CD4-positive, alpha-beta T cell treated with Interleukin-4 for 4 hours (primary cell): ENCODE data around the gene RABIF.

Experiments used
- DNase-seq: peaks from one replicate; pipeline ENCODE4 v3.0.0-alpha.2; 2020

RABIF gene

GRCh38 chr1:202871367-202871766 is 17.6 kb downstream of the RABIF start:
- no peak for DNase-seq

- no peak for DNase-seq
Measured at GRCh38 chr1:202862679-202863560, 26.0 kb downstream of the RABIF start.

DNA sequence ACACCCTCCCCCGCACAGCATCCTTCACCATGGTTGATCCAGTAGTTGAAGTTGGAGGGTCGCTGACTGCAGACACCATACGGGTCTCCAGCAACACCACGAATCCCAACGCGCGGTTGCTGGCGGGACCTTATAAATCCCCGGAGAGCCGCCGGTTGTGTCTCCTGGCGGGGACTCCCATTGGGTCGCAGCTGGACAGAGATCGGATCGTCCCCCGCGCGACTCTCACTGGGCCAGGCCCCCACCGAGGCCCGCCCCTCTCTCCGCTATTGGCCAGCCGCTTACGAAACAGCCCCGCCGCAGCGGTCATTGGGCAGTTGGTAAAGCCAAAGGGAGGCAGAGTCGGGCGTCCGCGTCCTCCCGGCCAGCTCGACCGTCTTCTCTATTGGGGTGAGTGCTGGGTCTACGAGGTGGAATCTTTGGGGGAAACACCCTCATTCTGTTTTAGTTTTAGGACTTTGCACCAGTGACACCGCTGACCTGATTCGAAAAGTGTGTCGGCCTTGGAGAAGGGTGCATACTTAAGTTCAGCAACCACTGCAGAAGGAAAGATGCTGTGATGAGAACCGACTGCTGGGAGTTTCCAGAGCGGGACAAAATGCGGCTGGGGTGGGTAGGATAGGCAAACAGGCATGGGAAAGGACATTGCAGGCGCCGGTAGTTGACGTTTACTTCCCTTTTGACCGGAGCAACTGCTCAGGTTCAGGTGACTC is 27.4 kb downstream of the RABIF start:
- DNase-seq = peak; percentile 17

DNA sequence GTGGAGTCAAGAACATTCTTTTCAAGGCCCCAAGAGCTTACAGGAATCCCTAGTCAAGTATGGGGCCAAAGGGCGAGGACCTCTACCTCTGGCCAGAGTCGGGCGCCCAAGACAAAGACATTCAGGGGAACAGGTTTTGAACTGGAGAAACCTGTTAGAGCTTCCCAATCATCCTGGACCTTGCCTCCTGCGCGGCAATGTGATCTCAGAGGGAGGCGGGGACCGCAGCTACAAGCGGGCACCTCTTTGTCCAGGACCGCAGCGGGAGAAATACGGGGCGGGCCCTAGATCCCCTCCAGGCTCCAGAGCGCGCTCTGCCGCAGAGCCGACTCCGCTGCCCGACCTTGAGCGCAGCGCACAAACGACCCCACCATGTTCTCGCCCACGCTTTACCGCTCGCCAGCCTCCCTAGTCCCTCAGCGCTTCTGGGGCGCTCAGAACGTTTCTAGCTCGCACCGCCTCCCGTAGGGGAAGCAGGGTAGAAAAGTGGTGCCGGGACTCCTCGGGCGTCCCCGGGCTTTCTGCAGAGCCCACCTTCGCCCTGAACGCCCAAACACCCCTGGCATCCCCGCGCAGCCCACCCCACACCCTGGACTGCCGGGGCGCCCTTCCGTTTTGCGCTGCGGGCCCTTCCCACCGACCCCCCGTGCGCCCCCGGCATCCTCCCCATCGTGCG is 28.1 kb downstream of the RABIF start:
- DNase-seq = no peak

GRCh38 chr1:202858789-202859414 is 30.0 kb downstream of the RABIF start:
- DNase-seq = no peak

- no peak for DNase-seq
Measured at GRCh38 chr1:202858331-202858730, 30.6 kb downstream of the RABIF start.

DNA sequence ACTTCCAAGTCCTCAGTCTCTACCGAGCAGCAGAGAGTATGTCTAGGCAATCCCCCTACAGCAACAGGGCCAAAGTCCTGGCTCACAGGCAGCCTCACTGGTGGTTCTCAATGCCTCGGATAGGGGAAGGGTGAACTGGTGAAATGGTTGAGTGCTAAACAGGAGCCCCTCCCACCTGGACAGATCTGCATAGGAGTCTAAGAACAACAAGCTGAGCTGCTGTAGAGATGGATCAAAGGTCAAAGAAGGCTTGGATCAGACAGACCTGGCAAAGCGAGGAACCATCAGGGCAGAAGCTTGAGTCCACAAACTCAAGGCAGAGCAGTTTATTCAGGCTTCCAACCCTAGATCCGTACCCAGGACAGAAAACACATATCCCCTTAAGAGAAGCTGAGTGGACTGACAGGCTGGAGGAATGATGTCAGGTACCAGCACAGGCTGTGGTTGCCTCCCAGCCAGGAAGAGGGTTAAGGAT is 31.8 kb downstream of the RABIF start:
- DNase-seq = no peak

- no peak for DNase-seq
Measured at GRCh38 chr1:202856014-202856413, 32.9 kb downstream of the RABIF start.

- DNase-seq = no peak
Measured at GRCh38 chr1:202854787-202855186, 34.2 kb downstream of the RABIF start.

DNA sequence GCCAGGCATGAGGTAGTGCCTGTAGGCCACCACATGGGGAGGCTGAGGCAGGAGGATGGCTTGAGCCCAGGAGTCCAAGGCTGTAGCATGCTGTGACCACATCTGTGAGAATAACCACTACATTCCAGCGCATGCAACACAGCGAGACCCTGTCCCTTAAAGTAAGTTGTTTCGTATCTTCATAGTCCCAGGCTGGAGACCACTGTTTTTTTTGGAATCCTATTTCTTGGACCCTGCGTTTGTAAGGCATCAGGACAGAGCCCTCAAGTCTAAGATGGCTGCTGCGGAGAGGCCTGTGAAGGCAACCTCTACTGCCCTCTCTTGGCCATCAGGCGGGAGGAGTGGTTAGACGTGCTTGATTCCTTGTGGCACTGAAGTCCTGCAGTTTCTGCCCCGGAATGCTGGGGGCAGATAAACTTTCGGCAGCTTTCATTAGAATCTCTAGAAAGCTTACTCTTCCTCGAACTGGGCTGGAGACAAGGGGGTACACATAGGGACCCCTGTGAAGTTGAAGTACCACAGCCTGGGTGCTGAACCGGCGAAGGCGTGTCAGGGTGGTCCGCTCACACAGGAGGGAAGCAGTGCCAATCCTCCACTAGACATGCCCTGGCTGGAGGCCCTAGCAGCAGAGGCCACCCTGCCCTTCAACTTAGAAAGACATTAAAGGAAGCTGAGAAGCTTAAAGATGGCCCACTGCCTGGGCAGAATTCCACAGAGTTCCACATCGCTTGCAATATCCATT is 36.6 kb downstream of the RABIF start:
- peak; percentile 33 for DNase-seq

DNA sequence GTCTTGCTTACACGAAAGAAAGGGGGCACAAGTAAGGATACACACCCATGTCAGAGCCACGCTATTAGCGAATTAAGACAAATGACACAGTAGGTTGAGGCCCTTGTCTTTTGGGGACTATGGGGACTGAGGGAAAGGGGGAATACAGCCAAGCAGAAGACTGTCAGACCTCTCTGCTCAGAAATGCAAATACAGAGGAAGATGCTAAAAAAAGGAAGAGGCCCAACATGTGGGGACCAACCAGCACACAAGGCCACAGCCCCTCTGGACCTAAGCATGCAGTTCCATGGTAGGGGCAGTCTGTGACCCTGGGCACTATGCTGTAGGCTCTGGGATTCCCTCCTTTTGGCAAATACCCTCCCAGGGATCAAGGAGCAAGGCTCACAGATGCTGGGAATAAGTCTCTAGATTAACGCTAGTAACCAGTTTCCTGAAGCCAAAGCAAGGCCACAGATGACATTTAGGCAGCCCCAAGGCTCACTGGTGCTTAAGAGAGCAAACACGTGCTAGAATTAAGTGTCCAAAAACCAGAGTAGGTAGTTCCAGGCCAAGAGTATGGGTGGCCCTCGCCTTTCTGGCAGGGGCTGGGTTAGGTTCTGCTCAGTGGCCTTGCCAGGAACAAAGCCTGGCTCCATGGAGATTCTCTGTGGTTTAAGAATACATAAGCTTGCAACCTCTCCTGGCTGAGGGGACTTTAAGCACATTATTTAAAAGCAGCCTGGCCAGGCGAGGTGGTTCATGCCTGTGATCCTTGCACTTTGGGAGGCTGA is 38.2 kb downstream of the RABIF start:
- DNase-seq = no peak

- DNase-seq = no peak
Measured at GRCh38 chr1:202848191-202848542, 40.8 kb downstream of the RABIF start.

DNA sequence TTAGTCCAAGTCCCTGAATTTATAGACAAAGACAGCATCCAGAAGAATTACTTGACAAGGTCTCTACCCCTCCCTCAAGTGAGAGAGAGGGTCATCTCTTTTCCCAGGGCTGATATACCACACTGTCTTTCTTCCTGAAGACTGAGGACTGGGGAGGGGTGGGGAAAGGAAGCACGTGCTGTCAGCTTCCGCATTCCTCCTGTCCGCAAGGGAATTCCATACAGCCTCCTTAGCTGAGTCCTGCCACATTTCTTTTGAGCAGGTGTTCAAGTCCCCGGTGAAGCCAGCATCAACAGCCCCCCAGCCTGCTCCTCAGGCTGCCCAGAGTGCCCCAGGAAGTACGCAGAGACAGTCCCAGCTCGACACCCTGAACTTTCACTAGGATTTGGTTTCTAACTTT is 44.0 kb downstream of the RABIF start:
- DNase-seq = no peak

- DNase-seq = no peak
Measured at GRCh38 chr1:202844259-202844658, 44.7 kb downstream of the RABIF start.

GRCh38 chr1:202843081-202843480 is 45.9 kb downstream of the RABIF start:
- no peak for DNase-seq

DNA sequence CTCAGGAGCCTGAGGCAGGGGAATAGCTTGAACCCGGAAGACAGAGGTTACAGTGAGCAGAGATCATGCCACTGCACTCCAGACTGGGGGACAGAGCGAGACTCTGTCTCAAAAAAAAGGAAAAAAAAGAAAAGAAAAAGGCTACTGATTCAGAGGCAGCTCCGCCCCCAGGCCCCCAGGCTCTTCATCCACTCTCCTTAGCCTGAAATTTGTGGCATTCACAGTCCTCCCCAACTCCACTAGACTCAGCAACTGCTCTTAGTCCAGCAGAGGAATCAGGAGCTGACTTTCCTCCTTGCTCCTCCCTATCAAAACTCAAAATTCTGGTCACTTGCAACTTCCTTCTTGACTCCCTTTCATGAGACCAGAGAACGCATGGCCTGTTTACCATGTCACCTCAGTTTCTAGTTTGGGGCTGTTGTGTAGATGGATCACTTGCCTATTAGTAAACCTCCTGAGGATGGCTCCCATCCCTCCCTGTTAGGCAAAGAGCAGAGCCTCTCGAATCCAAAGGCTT is 51.1 kb downstream of the RABIF start:
- no peak for DNase-seq

DNA sequence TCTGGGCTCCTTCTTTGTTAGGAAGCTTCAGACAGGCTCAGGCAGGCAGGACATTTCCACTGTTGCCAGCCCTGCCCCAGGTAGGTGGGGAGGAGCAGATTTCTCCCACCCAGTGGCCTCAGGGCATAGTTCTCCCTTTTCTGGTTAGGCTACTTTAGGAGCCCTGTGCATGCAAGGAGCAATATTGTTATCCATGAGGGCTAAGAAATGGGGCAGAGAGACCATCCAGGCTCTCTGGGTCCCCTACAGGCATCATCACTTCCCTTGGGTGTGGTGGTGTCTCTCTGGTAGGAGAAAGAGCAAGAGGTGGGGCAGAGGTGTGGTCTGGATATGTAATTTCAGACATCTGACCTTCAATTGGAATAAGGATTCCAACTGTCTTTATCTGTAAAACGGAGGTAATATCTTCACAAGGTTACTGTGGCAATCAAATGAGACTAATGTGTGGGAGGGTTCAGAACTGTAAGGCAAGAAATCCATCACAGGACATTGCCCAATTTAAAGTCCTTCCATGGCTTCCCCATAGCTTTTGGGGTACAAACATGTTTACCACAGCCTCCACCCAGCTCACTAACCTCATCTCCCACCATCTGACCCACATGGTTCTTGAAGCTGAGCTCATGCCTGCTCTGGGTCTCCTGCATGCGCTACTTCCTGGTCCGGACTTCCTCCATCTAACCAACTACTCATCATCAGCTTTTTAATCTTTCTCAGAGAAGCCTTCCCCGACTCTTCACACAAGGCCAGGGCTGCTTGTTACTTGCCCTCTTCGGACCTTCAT is 52.1 kb downstream of the RABIF start:
- DNase-seq = no peak

- peak; percentile 34 for DNase-seq
Measured at GRCh38 chr1:202835548-202836072, 53.3 kb downstream of the RABIF start.

GRCh38 chr1:202834771-202835547 is 54.0 kb downstream of the RABIF start:
- DNase-seq = peak; percentile 1
